Mucosa of rectum (tissue), 2 donors: ENCODE results near the gene NFXL1.
"Not testable (repeated sequence)": the region's sequence is repeated elsewhere in the genome, so short reads cannot be mapped to it uniquely, and the experiment has no call there.

ENCODE experiments used
- H3K27ac ChIP-seq, 2 donors: one replicate each; pipeline ENCODE4 v1.7.0; 2013; ENCODE audit warnings: inconsistent platforms in 2 of 2, low read depth in 2 of 2, low read length in 2 of 2
- H3K27me3 ChIP-seq, 2 donors: one replicate each; pipeline ENCODE4 v1.7.0; 2013; ENCODE audit warnings: low read length in 2 of 2; ENCODE audit not compliant: control insufficient read depth in 2 of 2, insufficient read depth in 2 of 2
- H3K36me3 ChIP-seq, 2 donors: one replicate each; pipeline ENCODE4 v1.7.0; 2013; ENCODE audit warnings: low read length in 2 of 2; ENCODE audit not compliant: control insufficient read depth in 2 of 2, insufficient read depth in 2 of 2
- H3K4me1 ChIP-seq, 2 donors: one replicate each; pipeline ENCODE4 v1.7.0; 2013; ENCODE audit warnings: low read length in 2 of 2, mild to moderate bottlenecking in 1 of 2; ENCODE audit not compliant: control insufficient read depth in 2 of 2, insufficient read depth in 2 of 2
- H3K4me3 ChIP-seq, 2 donors: one replicate each; pipeline ENCODE4 v1.7.0; 2013; ENCODE audit warnings: low read length in 2 of 2
- H3K9ac ChIP-seq, 2 donors: one replicate each; pipeline ENCODE4 v1.7.0; 2013; ENCODE audit warnings: low read length in 2 of 2, low read depth in 1 of 2, mild to moderate bottlenecking in 1 of 2
- H3K9me3 ChIP-seq, 2 donors: one replicate each; pipeline ENCODE4 v1.7.0; 2013; ENCODE audit warnings: low read length in 2 of 2; ENCODE audit not compliant: control insufficient read depth in 2 of 2
- donor health status: healthy.
- donor health status: Normal muscosa, but diverticular disease.

Gene NFXL1

DNA sequence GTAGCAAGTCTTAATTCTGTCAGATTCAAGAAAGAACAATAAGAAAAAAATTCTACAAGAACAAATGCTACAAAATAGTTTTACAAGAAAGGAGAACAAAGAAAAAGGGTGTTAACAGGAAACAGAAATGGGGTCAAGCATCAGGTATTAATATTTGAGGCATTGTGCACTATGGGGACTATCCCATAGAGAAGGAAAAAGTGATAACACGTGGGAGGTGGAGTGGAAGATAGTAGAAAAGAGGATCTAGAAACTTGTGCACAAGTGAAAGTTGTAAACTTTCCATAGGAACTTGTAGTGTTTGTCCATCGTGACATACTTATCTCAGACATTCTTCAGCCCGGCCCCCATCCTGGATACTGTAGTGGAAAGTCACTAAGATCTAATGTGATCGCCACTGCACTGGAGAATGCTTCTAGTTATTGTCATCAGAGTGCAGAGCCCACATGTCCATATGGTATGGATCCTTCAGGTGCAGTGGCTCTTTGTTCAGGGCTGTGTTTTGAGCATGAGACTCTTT is 15.4 kb upstream of the NFXL1 start:
- peaks cover 0 to 4% of the 10 kb centered on the region in 2 donors for H3K4me1 ChIP-seq
- H3K27ac ChIP-seq: no peak overlapping the region
- H3K4me3 ChIP-seq: no peak overlapping the region
- no peaks in the 10 kb centered on the region for H3K9me3 ChIP-seq
- H3K36me3 ChIP-seq: no peaks in the 10 kb centered on the region
- H3K9ac ChIP-seq: no peak overlapping the region
- H3K27me3 ChIP-seq: no peaks in the 10 kb centered on the region

DNA sequence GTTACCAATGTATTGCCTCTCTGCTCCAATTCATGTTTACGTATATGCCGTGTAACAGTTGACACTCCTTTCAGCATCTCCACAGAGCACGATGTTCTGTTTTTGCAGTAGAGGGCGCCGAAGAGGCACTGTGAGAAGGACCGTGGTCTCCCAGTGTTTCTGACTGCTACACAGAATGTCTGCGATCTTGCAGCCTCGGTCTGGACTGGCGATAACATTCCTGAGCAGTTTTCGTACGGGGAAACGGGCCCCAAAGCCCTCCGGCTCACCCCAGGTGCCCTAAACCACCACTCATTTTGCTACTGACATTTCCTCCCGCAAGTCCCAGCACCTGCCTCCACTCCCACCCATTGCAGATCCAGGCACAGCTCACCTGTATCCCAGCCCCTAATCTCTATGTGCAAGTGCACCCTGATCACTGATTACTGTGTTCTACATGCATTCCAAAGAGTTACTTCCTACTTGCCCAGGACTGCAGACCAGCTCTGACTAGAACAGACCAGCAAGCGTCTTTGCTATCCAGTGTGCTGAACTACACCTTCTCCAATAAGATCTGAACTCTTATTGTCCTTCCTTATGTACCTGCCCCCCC is 12.4 kb upstream of the NFXL1 start:
- peaks cover 0 to 4% of the 10 kb centered on the region in 2 donors for H3K4me1 ChIP-seq
- no peak overlapping the region for H3K27ac ChIP-seq
- H3K4me3 ChIP-seq: peak overlapping the region; percentile 43 to 74
- H3K9ac ChIP-seq: no peak overlapping the region
- H3K27me3 ChIP-seq: no peaks in the 10 kb centered on the region
- H3K9me3 ChIP-seq: no peaks in the 10 kb centered on the region
- no peaks in the 10 kb centered on the region for H3K36me3 ChIP-seq

- not testable (repeated sequence) for H3K9me3 ChIP-seq, H3K36me3 ChIP-seq, H3K27me3 ChIP-seq, H3K27ac ChIP-seq, H3K4me1 ChIP-seq, H3K9ac ChIP-seq, H3K4me3 ChIP-seq
Observed at GRCh38 chr4:47923261-47923608, 8.9 kb upstream of the NFXL1 start.

DNA sequence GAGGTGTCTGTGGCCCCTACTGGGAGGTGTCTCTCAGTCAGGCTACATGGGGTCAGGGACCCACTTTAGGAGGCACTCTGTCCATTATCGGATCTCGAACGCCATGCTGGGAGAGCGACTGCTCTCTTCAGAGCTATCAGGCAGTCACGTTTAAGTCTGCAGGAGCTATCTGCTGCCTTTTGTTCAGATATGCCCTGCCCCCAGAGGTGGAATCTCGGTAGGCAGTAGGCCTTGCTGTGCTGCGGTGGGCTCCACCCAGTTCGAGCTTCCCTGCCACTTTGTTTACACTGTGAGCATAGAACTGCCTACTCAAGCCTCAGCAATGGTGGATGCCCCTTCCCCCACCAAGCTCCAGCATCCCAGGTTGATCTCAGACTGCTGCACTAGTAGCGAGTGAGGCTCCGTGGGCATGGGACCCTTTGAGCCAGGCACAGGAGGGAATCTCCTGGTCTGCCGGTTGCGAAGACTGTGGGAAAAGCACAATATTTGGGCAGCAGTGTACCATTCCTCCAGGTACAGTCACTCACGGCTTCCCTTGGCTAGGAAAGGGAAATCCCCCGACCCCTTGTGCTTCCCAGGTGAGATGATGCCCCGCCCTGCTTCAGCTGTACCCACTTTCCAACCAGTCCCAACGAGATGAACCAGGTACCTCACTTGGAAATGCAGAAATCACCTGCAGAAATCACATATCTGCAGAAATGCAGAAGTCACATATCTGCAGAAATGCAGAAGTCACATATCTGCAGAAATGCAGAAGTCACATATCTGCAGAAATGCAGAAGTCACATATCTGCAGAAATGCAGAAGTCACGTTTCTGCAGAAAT is 8.3 kb upstream of the NFXL1 start:
- not testable (repeated sequence) for H3K4me1 ChIP-seq, H3K4me3 ChIP-seq, H3K9ac ChIP-seq, H3K27me3 ChIP-seq, H3K27ac ChIP-seq, H3K9me3 ChIP-seq, H3K36me3 ChIP-seq

GRCh38 chr4:47917163-47917562 is 2.8 kb upstream of the NFXL1 start:
- H3K4me1 ChIP-seq, H3K9ac ChIP-seq, H3K27ac ChIP-seq, H3K36me3 ChIP-seq, H3K9me3 ChIP-seq, H3K27me3 ChIP-seq, H3K4me3 ChIP-seq: not testable (repeated sequence)

DNA sequence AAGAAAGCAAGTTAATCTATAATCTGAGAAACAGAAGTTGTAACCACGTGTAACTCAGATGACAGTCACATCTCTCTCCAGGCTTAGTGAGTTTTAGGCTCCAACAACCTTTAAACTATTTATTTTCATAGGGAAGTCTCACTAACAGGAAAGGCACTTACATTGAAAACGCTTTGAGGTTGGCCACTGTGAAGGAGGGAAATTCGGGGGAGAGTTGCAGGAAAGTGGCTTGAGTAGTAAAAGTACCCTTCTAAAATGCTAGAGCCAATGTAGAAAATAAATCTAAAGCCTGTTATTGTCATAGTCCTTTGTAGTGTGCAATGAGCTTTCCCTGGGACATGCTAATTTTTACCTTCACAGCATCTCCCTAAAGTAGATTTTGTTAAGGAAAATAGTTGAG is 995 bp upstream of the NFXL1 start:
- peaks cover 8% of the 10 kb centered on the region in 2 donors for H3K4me1 ChIP-seq
- no peaks in the 10 kb centered on the region for H3K9me3 ChIP-seq
- no peak overlapping the region for H3K4me3 ChIP-seq
- peaks cover 0 to 3% of the 10 kb centered on the region in 2 donors for H3K36me3 ChIP-seq
- H3K27me3 ChIP-seq: no peaks in the 10 kb centered on the region
- H3K27ac ChIP-seq: no peak overlapping the region
- no peak overlapping the region for H3K9ac ChIP-seq

- H3K27me3 ChIP-seq: no peaks in the 10 kb centered on the region
- peak overlapping the region; percentile 75 to 99 for H3K4me3 ChIP-seq
- peaks cover 8% of the 10 kb centered on the region in 2 donors for H3K4me1 ChIP-seq
- no peak overlapping the region for H3K27ac ChIP-seq
- peaks cover 0 to 3% of the 10 kb centered on the region in 2 donors for H3K36me3 ChIP-seq
- no peaks in the 10 kb centered on the region for H3K9me3 ChIP-seq
- H3K9ac ChIP-seq: peak overlapping the region; percentile 48 to 68
Observed at GRCh38 chr4:47914926-47915237, 499 bp upstream of the NFXL1 start.

- H3K27ac ChIP-seq: peak overlapping the region; percentile 69 to 85
Observed at GRCh38 chr4:47913861-47914219, 543 bp downstream of the NFXL1 start.

DNA sequence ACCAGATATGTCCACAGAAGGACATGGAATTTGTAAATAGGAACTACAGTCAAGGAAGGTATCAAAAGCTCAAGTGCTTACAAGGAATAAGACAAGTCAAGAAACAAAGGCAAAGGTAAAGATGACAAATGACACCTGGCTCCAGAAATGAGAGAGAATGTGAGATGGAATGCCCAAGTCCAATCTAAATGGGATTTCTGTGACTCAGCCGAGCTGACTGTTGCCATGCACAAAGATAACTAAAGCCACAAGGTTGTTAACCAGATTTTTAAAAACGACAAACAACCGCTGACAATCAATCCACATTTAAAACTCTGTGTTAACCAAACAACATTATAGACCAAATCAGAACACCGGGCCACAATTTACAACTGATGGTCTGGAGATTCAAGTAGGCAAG is 1.1 kb downstream of the NFXL1 start:
- Histone ChIP-seq H3K36me3 (peaks cover 4% of the 10 kb centered on the region in 2 donors), H3K27me3 (no peaks in the 10 kb centered on the region), H3K27ac (peak overlapping the region in 1 of 2 donors; percentile 69), H3K4me1 (peaks cover 8% of the 10 kb centered on the region in 2 donors), H3K4me3 (peak overlapping the region; percentile 75 to 99), H3K9ac (peak overlapping the region; percentile 87 to 92), H3K9me3 (no peaks in the 10 kb centered on the region)

More at GRCh38 chr4:47913861-47914219, 543 bp downstream of the NFXL1 start:
- Histone ChIP-seq H3K9me3 (no peaks in the 10 kb centered on the region), H3K4me3 (peak overlapping the region; percentile 75 to 99), H3K27me3 (no peaks in the 10 kb centered on the region), H3K9ac (peak overlapping the region; percentile 87 to 92), H3K4me1 (peaks cover 8% of the 10 kb centered on the region in 2 donors), H3K36me3 (peaks cover 3 to 4% of the 10 kb centered on the region in 2 donors)

DNA sequence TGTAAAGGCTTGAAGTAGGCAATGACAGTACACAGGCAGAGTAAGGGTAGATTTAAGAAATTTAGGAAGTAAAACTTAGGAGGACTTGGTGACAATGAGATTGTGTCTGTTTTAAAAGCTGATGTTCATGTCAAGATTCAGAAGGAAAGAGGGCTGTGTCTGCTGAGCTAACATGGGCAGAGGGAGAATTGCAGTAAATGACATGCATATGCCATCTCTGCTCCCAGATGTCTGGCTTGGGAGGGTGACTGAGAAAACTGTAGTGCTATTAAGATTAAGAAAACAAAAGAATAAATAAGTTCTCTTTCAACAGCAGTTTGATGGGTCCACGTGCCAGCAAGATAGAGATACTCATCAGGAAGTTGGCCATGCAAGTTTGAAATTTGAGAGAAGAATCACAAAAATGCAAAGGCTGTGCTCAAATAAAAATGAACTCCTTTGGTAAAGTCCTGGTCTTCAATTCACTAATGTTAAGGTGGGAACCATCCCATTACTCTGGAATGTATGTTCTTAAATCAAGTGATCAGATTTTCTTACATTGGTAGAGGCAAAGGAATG is 7.2 kb downstream of the NFXL1 start:
- no peaks in the 10 kb centered on the region for H3K27me3 ChIP-seq
- peaks cover 16 to 18% of the 10 kb centered on the region in 2 donors for H3K36me3 ChIP-seq
- no peak overlapping the region for H3K4me3 ChIP-seq
- no peaks in the 10 kb centered on the region for H3K4me1 ChIP-seq
- no peaks in the 10 kb centered on the region for H3K9me3 ChIP-seq
- no peak overlapping the region for H3K27ac ChIP-seq
- H3K9ac ChIP-seq: no peak overlapping the region
